ENCODE data around the gene CHD6.

CHD6 gene

GRCh38 chr20:41390889-41391288, 227.3 kb downstream of the CHD6 start:
- DNase-seq, result no peak

GRCh38 chr20:41387444-41387851, 230.7 kb downstream of the CHD6 start:
- no peak for DNase-seq

GRCh38 chr20:41386502-41387427, 231.4 kb downstream of the CHD6 start:
- DNase-seq, result no peak

- no peak for DNase-seq
Observed at GRCh38 chr20:41382791-41383305, 235.3 kb downstream of the CHD6 start.

- DNase-seq, result no peak
Observed at GRCh38 chr20:41380551-41381193, 237.5 kb downstream of the CHD6 start.

- no peak for DNase-seq
Observed at GRCh38 chr20:41379551-41379950, 238.6 kb downstream of the CHD6 start.

- no peak for DNase-seq
Observed at GRCh38 chr20:41377275-41377674, 240.9 kb downstream of the CHD6 start.

GRCh38 chr20:41376349-41376748, 241.8 kb downstream of the CHD6 start:
- no peak for DNase-seq

- DNase-seq, result no peak
Observed at GRCh38 chr20:41375846-41376245, 242.3 kb downstream of the CHD6 start.

- DNase-seq, result no peak
Observed at GRCh38 chr20:41373931-41374920, 244.0 kb downstream of the CHD6 start.

GRCh38 chr20:41373251-41373783, 244.9 kb downstream of the CHD6 start:
- DNase-seq, result no peak

GRCh38 chr20:41371371-41371770, 246.8 kb downstream of the CHD6 start:
- no peak for DNase-seq

GRCh38 chr20:41370176-41370575, 248.0 kb downstream of the CHD6 start:
- DNase-seq, result no peak

- no peak for DNase-seq
Observed at GRCh38 chr20:41369673-41370072, 248.5 kb downstream of the CHD6 start.

GRCh38 chr20:41367956-41368355, 250.2 kb downstream of the CHD6 start:
- DNase-seq, result no peak

GRCh38 chr20:41367393-41367695, 250.8 kb downstream of the CHD6 start:
- no peak for DNase-seq

- no peak for DNase-seq
Observed at GRCh38 chr20:41366546-41367392, 251.4 kb downstream of the CHD6 start, which contains the start of gene EMILIN3. Gene EMILIN3 (minus strand): TSS chr20:41366818. CDS start chr20:41366634, 184 bp downstream.

GRCh38 chr20:41365777-41366545, 252.2 kb downstream of the CHD6 start:
- DNase-seq, result no peak

- DNase-seq, result no peak
Observed at GRCh38 chr20:41364967-41365765, 253.0 kb downstream of the CHD6 start.
